GM12874 (cell line): Measurements from ENCODE around the gene TNS2.

Source experiments
- TF ChIP-seq, protein P1 (sequence below): IDR thresholded peaks from 2 replicates; pipeline ENCODE4 v1.5.1; 2011; ENCODE audit warnings: low read depth, mild to moderate bottlenecking, control low read depth, low read length, moderate library complexity; ENCODE audit not compliant: insufficient read depth

Gene TNS2, protein sequence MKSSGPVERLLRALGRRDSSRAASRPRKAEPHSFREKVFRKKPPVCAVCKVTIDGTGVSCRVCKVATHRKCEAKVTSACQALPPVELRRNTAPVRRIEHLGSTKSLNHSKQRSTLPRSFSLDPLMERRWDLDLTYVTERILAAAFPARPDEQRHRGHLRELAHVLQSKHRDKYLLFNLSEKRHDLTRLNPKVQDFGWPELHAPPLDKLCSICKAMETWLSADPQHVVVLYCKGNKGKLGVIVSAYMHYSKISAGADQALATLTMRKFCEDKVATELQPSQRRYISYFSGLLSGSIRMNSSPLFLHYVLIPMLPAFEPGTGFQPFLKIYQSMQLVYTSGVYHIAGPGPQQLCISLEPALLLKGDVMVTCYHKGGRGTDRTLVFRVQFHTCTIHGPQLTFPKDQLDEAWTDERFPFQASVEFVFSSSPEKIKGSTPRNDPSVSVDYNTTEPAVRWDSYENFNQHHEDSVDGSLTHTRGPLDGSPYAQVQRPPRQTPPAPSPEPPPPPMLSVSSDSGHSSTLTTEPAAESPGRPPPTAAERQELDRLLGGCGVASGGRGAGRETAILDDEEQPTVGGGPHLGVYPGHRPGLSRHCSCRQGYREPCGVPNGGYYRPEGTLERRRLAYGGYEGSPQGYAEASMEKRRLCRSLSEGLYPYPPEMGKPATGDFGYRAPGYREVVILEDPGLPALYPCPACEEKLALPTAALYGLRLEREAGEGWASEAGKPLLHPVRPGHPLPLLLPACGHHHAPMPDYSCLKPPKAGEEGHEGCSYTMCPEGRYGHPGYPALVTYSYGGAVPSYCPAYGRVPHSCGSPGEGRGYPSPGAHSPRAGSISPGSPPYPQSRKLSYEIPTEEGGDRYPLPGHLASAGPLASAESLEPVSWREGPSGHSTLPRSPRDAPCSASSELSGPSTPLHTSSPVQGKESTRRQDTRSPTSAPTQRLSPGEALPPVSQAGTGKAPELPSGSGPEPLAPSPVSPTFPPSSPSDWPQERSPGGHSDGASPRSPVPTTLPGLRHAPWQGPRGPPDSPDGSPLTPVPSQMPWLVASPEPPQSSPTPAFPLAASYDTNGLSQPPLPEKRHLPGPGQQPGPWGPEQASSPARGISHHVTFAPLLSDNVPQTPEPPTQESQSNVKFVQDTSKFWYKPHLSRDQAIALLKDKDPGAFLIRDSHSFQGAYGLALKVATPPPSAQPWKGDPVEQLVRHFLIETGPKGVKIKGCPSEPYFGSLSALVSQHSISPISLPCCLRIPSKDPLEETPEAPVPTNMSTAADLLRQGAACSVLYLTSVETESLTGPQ (N-terminal part only)

DNA sequence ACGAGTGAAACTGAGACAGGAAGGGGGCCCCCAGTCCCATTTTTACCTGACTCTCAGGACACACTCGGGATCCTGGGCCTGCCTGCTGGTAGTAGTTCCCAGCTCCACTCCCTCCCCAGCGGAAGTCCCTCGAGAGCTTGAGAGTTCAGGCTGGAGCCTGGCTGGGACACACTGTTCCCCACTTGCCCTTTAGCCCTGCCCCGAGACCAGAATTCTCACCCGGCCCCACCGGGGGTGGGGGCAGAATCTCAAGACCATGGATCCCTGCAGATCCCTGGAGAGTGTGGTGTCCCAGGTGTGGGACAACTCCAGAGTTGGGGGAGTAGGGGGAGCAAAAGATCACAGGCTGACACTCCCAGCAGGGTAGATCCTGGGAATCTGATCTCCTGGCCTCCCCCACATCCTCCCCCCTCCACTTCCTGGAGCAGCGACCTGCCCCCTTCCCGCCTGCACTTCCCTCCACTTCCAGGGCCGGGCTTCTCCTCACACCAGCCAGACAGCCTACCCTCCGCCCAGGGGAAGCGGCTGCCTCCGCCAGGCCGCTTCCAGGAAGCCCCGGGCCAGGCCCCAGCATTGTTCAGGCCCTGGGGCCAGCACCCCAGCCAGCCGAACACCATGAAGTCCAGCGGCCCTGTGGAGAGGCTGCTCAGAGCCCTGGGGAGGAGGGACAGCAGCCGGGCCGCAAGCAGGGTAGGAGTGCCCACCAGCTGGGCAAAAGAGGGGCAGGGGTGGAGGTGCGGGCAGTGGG, at the start of gene TNS2:
Gene TNS2 (plus strand): TSS at position 495 of the 748 bp plus-strand sequence. CDS start 121 bp downstream, at position 616.
- TF ChIP-seq, protein P1, sequence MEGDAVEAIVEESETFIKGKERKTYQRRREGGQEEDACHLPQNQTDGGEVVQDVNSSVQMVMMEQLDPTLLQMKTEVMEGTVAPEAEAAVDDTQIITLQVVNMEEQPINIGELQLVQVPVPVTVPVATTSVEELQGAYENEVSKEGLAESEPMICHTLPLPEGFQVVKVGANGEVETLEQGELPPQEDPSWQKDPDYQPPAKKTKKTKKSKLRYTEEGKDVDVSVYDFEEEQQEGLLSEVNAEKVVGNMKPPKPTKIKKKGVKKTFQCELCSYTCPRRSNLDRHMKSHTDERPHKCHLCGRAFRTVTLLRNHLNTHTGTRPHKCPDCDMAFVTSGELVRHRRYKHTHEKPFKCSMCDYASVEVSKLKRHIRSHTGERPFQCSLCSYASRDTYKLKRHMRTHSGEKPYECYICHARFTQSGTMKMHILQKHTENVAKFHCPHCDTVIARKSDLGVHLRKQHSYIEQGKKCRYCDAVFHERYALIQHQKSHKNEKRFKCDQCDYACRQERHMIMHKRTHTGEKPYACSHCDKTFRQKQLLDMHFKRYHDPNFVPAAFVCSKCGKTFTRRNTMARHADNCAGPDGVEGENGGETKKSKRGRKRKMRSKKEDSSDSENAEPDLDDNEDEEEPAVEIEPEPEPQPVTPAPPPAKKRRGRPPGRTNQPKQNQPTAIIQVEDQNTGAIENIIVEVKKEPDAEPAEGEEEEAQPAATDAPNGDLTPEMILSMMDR, result no peak

DNA sequence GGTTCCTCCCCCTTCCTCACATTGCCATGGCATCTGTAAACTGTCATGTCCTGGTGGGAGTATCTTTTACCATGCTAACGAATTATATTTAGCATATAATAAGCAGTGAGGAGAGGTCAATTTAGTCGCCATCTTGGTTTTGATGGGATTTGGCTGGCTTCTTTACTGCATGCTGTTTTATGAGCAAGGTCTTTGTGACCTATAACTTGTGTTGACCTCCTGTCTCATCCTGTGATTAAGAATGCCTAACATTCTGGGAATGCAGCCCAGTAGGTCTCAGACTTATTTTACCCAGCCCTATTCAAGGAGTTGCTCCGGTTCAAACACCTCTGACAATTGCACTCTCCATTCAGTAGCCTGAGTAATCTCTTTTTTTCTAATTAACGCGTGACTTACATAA, 45.7 kb upstream of the TNS2 start:
- TF ChIP-seq, protein P1, result no peak

DNA sequence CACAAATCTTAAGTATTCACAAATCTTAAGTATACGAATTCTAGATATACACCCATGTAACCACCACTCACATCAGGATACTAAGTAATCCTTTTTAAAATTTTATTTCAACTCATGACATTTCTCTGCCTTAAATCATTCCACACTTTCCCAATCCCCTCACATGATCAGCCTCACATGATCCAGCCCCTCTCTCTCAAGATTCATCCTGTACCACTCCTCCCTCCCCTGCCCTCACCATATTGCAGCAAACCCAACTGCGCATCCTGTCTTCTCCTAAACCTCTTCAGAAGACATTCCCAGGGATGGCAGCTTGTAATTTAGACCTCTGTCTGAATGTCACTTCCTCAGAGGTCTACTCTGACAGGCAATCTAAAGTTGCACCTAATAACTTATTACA, 45.3 kb upstream of the TNS2 start:
- TF ChIP-seq, protein P1, result no peak

DNA sequence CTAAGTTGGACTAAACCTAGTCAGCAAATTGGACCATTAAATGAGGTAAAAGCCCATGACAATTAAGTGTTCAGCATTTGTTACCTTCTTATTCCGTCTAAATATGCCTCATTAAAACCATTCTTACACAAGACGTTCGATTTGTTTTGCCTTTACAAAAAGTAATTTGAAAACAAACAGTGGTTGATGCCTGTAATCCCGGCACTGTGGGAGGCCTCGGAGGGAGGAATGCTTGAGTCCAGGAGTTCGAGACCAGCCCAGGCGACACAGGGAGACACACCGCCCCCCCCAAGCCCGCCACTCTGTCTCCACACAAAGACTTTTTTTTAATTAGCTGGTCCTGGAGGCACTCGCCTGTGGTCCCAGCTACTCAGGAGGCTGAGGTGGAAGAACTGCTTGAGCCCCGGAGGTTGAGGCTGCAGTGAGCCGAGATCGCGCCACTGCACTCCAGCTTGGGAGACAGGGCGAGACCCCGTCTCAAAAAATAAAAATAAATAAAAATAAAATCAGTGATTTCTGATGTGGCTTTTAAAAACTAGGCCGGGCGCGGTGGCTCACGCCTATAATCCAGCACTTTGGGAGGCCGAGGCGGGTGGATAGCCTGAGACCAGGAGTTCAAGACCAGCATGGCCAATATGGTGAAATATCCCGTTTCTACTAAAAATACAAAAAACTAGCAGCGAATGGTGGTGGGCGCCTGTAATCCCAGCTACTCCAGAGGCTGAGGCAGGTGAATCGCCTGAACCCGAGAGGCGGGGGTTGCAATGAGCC, 44.5 kb upstream of the TNS2 start:
- TF ChIP-seq, protein P1, result no peak

DNA sequence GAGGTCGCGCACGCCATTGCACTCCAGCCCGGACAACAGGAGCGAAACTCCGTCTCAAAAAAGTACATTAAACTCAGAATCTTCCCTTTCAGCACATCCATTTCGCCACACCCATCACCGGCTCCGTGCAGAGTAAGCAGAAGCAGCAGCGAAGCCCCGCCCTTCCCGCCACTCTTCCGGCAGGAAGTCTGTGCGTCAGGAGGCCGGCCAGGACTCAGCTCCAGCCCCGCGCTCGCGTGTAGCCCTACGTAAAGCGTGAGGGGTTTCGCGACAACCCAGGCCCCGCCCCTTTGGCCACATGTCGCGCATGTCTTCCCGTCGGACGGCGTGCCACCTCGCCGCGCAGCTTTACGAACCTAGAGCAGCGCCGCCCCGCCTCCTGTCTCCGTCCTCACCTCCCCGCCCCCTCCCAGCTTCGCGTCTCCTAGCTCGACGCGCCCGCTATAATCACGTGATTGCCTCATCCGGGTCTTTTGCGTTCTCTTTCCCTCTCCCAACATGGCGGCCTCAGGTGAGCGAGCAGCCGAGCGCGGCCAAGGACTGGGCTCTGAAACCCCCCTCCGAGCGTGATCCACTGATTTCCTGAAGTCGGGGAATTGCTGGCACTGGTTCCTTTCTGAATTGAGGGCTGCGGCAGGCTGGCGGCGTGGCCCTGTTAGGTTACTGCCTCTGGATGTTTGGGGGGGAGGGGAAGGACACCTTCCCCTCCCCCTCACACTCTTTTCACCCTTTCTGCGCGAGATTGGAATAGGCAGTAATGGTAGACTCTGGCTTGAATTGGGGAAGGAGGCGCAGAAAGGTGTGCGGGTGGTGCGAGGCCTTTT, 43.7 kb upstream of the TNS2 start, which contains the start of gene EIF4B:
Gene EIF4B (plus strand): TSS at position 471 of the 824 bp plus-strand sequence. CDS start 28 bp downstream, at position 499.
- TF ChIP-seq, protein P1, result no peak
